PC-9 (cell line): ENCODE data around the gene LIX1L. TPM values are rescaled to one million over a fixed set of nuclear protein-coding genes. Genes with fewer than 3 reads are reported as not detected.

Source experiments
- BruUV-seq: library from RNA; stranded (reverse); fragments of 400-500 nt; replicated peaks from 2 replicates; lab custom pipeline; 2021; lab: Mats Ljungman, UMichigan
- CTCF ChIA-PET: fragments of 300-600 bp; sonication (Branson Sonifier 250); formaldehyde crosslinking; loops from one replicate; lab custom pipeline; 2022; ENCODE audit warnings: antibody characterized with exemption; lab: Charles Lee
- POLR2A ChIA-PET: fragments of 300-600 bp; sonication (Branson Sonifier 250); formaldehyde crosslinking; loops from one replicate; lab custom pipeline; 2022; ENCODE audit warnings: antibody characterized with exemption; ENCODE audit not compliant: unreplicated experiment; lab: Charles Lee
- DNase-seq, 2 experiments: peaks; one replicate each; pipeline versions ENCODE4 v3.0.0 to v3.0.0-alpha.2; 2015 to 2022; ENCODE audit warnings: mixed read lengths in 1 of 2
- H2AFZ ChIP-seq: fragments of 200-600 bp; sonication (generic); 2 replicates; pipeline ENCODE4 v1.8.1; 2017; ENCODE audit warnings: antibody characterized with exemption
- H3F3A ChIP-seq: fragments of 200-600 bp; sonication (generic); 2 replicates; pipeline ENCODE4 v1.8.1; 2017; ENCODE audit warnings: antibody characterized with exemption, mild to moderate bottlenecking, low read depth; ENCODE audit not compliant: insufficient read depth
- H3K27ac ChIP-seq: fragments of 200-600 bp; sonication (generic); 2 replicates; pipeline ENCODE4 v1.6.1; 2016; ENCODE audit warnings: mixed run types
- H3K27me3 ChIP-seq: fragments of 200-600 bp; sonication (generic); 2 replicates; pipeline ENCODE4 v1.6.1; 2016; ENCODE audit warnings: low read depth, mixed run types; ENCODE audit not compliant: insufficient read depth
- H3K36me3 ChIP-seq: fragments of 200-600 bp; sonication (generic); 2 replicates; pipeline ENCODE4 v1.6.1; 2016; ENCODE audit warnings: low read depth, mixed run types
- H3K4me1 ChIP-seq: fragments of 200-600 bp; sonication (generic); replicated peaks from 2 replicates; pipeline ENCODE4 v1.6.1; 2016; ENCODE audit warnings: mixed run types; ENCODE audit not compliant: insufficient read depth
- H3K4me2 ChIP-seq: fragments of 200-600 bp; sonication (generic); 2 replicates; pipeline ENCODE4 v1.6.1; 2017; ENCODE audit warnings: mixed run types
- H3K4me3 ChIP-seq: fragments of 200-600 bp; sonication (generic); 2 replicates; pipeline ENCODE4 v1.6.1; 2016; ENCODE audit warnings: mixed run types
- H3K79me2 ChIP-seq: fragments of 200-600 bp; sonication (generic); 2 replicates; pipeline ENCODE4 v1.6.1; 2017; ENCODE audit warnings: low read depth, mixed run types
- H3K9me2 ChIP-seq: fragments of 200-600 bp; sonication (generic); 2 replicates; pipeline ENCODE4 v1.8.1; 2017; ENCODE audit warnings: mild to moderate bottlenecking; ENCODE audit not compliant: insufficient read depth
- H3K9me3 ChIP-seq: fragments of 200-600 bp; sonication (generic); 2 replicates; pipeline ENCODE4 v1.8.1; 2016; ENCODE audit warnings: low read depth; ENCODE audit not compliant: insufficient read depth
- H4K20me1 ChIP-seq: fragments of 200-600 bp; sonication (generic); 2 replicates; pipeline ENCODE4 v1.8.1; 2017; ENCODE audit not compliant: insufficient read depth
- EZH2 ChIP-seq: fragments of 200-600 bp; sonication (generic); IDR thresholded peaks from 2 replicates; pipeline ENCODE4 v1.8.0; 2017; ENCODE audit warnings: antibody characterized with exemption, low read depth
- intact Hi-C: fragments of 100-400 bp; cut with micrococcal nuclease; formaldehyde crosslinking; loops from one replicate; pipeline ENCODE4 v1.10.0; 2022; ENCODE audit not compliant: unreplicated experiment
- total RNA-seq: library from RNA; stranded (reverse); gene quantifications from 2 replicates; pipeline ENCODE4 v1.2.3, GENCODE V29; 2021
- TF ChIP-seq, protein P1 (sequence below): fragments of 200-600 bp; sonication (generic); conservative IDR thresholded peaks from 2 replicates; pipeline ENCODE4 v1.6.1; 2017; ENCODE audit warnings: mixed run types, antibody characterized with exemption, mild to moderate bottlenecking, moderate library complexity

LIX1L gene
- total RNA-seq, 1 experiment from 2014 or later, result 0.48 TPM

DNA sequence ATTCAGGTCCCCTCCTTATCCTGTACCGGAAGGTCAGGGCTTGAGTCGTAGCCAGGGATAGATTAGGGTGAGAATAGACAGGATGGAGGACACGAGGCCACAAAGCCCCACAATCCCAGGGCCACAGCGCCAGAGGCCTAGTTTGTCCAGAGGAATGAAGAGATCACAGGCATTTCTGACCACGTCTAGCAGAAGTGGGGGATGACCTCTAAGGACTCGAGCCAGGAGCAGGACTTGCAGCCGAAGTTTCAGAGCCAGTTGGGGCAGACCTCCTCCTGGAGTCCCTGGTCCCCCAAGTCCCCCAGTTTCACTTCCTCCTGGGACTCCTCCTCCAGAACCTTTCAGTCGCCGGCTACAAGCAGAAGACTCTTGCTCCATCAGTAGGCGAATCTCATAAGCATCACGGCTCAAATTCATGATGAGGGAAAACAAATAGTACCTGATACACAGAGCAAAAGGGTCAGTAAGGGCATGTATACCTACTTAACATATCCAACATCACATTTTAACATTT lies 45.6 kb downstream of the LIX1L start:
- ChIA-PET CTCF (interaction anchor here (0.7 kb wide), 1 partner anchor 67 kb away, joined by 9 read pairs; the partner anchor contains the start of gene NUDT17), POLR2A (no interaction called here)
- no peaks in the 10 kb centered on the region for H3K79me2 ChIP-seq
- no peaks in the 10 kb centered on the region for H3K27me3 ChIP-seq
- H3K36me3 ChIP-seq, result peaks cover 15% of the 10 kb centered on the region; the same call in 1 of the 2 replicates
- TF ChIP-seq EZH2, result no peak
- TF ChIP-seq, protein P1, sequence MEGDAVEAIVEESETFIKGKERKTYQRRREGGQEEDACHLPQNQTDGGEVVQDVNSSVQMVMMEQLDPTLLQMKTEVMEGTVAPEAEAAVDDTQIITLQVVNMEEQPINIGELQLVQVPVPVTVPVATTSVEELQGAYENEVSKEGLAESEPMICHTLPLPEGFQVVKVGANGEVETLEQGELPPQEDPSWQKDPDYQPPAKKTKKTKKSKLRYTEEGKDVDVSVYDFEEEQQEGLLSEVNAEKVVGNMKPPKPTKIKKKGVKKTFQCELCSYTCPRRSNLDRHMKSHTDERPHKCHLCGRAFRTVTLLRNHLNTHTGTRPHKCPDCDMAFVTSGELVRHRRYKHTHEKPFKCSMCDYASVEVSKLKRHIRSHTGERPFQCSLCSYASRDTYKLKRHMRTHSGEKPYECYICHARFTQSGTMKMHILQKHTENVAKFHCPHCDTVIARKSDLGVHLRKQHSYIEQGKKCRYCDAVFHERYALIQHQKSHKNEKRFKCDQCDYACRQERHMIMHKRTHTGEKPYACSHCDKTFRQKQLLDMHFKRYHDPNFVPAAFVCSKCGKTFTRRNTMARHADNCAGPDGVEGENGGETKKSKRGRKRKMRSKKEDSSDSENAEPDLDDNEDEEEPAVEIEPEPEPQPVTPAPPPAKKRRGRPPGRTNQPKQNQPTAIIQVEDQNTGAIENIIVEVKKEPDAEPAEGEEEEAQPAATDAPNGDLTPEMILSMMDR, result no peak
- H4K20me1 ChIP-seq, result no peaks in the 10 kb centered on the region
- no peak overlapping the region for H3K4me2 ChIP-seq
- no TSS peak for BruUV-seq
- DNase-seq, result no peak
- no peak overlapping the region for H2AFZ ChIP-seq
- H3K9me2 ChIP-seq, result no peaks in the 10 kb centered on the region
- H3K4me3 ChIP-seq, result no peak overlapping the region
- intact Hi-C loops, result no loop called here
- H3K4me1 ChIP-seq, result peaks cover 5% of the 10 kb centered on the region; the same call in 1 of the 2 replicates
- peaks cover 6% of the 10 kb centered on the region; the same call in 1 of the 2 replicates for H3F3A ChIP-seq
- no peak overlapping the region for H3K27ac ChIP-seq
- H3K9me3 ChIP-seq, result no peaks in the 10 kb centered on the region

DNA sequence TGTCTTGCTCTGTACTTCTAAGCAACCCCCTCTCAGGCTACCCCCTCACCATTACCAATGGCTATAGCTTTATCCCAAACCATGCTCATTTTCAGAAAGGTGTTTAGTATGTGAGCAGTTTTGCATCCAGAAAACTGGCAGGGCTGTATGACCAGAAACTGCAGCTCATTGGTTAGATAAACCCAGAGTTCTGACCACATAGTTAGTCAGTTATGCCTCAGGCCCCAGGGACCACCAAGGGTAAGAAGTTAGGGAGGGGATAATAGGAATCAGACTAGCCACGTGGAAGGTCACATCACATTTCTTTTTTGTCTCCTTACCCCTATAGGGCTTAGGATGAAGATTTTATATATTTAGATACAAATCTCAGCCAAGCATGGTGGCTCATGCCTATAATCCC lies 49.2 kb downstream of the LIX1L start:
- intact Hi-C loops, result no loop called here
- no peak overlapping the region for H2AFZ ChIP-seq

DNA sequence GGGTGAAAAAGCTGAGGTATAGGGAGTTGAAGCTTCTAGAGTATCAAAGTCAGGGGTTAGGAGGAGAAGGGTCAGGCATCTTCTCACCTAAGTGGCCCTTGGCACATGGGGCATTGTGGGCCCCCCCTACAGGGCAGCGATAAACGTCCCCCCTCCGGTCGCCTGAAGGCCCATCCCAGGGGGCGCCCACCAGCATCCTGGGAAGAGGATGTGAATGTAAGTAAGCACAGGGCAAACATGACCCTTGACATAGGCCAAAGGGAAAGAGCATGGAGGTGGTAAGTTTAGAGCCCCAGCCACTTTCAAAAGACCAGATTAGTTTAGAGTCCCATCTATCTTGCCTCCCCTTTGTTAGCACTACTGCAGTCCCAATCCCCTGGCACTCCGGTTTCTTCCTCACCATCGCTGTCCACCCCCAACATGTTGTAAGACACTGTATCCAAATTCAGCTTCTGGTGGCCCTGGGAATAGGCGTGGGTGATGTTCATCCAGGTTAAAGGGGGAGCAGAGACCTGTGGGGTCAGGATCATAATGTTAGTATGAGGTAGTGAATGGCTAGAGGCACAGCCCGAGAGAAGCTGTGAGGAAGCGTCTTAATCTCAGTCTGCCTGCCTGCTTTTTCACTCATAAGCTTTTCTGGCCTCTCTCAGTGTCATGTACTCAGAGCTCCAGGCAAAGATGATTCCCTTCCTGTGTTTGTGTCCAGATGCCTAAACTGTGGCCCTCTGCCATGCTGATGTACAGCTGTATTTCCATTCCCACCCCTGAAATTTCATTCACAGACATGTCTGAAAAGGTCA lies 50.7 kb downstream of the LIX1L start:
- H3K9me3 ChIP-seq, result no peaks in the 10 kb centered on the region
- TF ChIP-seq, protein P1, result no peak
- no peak for TF ChIP-seq EZH2
- H3K4me3 ChIP-seq, result no peak overlapping the region
- intact Hi-C loops, result no loop called here
- H3K27ac ChIP-seq, result no peak overlapping the region
- H4K20me1 ChIP-seq, result no peaks in the 10 kb centered on the region
- ChIA-PET CTCF (interaction anchor here (0.6 kb wide), 2 partner anchors 10 to 11 kb away, joined by 5 to 8 read pairs; no protein-coding TSS in a partner anchor), POLR2A (no interaction called here)
- no peak overlapping the region for H2AFZ ChIP-seq
- no peaks in the 10 kb centered on the region; the same call in 1 of the 2 replicates for H3F3A ChIP-seq
- no peaks in the 10 kb centered on the region for H3K9me2 ChIP-seq
- no peaks in the 10 kb centered on the region for H3K27me3 ChIP-seq
- H3K4me2 ChIP-seq, result no peak overlapping the region
- no TSS peak for BruUV-seq
- no peaks in the 10 kb centered on the region for H3K79me2 ChIP-seq
- peaks cover 7% of the 10 kb centered on the region; the same call in 1 of the 2 replicates for H3K36me3 ChIP-seq
- no peak for DNase-seq
- 0 out of 2 replicates have a peak, but pooled peaks cover 3% of the 10 kb centered on the region for H3K4me1 ChIP-seq

More for the DNA sequence above, 49.2 kb downstream of the LIX1L start:
- H3K36me3 ChIP-seq, result peaks cover 7% of the 10 kb centered on the region; the same call in 1 of the 2 replicates
- H4K20me1 ChIP-seq, result no peaks in the 10 kb centered on the region
- CTCF ChIA-PET, result interaction anchor here (0.6 to 3.9 kb wide), 3 partner anchors 17 to 130 kb away, joined by 4 to 24 read pairs (median 12); partner anchors contain the start of gene NUDT17
- no peaks in the 10 kb centered on the region; the same call in 1 of the 2 replicates for H3F3A ChIP-seq
- H3K4me1 ChIP-seq, result 0 out of 2 replicates have a peak, but pooled peaks cover 3% of the 10 kb centered on the region
- no peak overlapping the region for H3K27ac ChIP-seq
- no peak for TF ChIP-seq EZH2
- TF ChIP-seq, protein P1, result no peak
- POLR2A ChIA-PET, result no interaction called here
- DNase-seq, result no peak
- H3K9me2 ChIP-seq, result no peaks in the 10 kb centered on the region
- no peaks in the 10 kb centered on the region for H3K79me2 ChIP-seq
- no peak overlapping the region for H3K4me2 ChIP-seq
- no peak overlapping the region for H3K4me3 ChIP-seq
- H3K9me3 ChIP-seq, result no peaks in the 10 kb centered on the region
- BruUV-seq, result no TSS peak
- no peaks in the 10 kb centered on the region for H3K27me3 ChIP-seq
